GM19395 (cell line): Measurements from ENCODE around the gene TMEM61.
"Not testable (repeated sequence)": the region's sequence is repeated elsewhere in the genome, so short reads cannot be mapped to it uniquely, and the experiment has no call there.

Experiments used
- ATAC-seq: cut with Tn5 transposase; IDR thresholded peaks from one replicate; pipeline ENCODE4 v1.9.1; 2021; ENCODE audit warnings: mild to moderate bottlenecking, moderate library complexity; ENCODE audit not compliant: unreplicated experiment

TMEM61 gene

GRCh38 chr1:54959241-54959640 lies 21.2 kb upstream of the TMEM61 start:
- ATAC-seq: no peak

- ATAC-seq: no peak
Observed at GRCh38 chr1:54962612-54963395, 17.6 kb upstream of the TMEM61 start.

- ATAC-seq: not testable (repeated sequence)
Observed at GRCh38 chr1:54963829-54964228, 16.6 kb upstream of the TMEM61 start.

GRCh38 chr1:54965624-54966340 lies 14.6 kb upstream of the TMEM61 start:
- ATAC-seq: peak; percentile 89

GRCh38 chr1:54967372-54967771 lies 13.1 kb upstream of the TMEM61 start:
- no peak for ATAC-seq

GRCh38 chr1:54968551-54968950 lies 11.9 kb upstream of the TMEM61 start:
- ATAC-seq: no peak

GRCh38 chr1:54969879-54970278 lies 10.5 kb upstream of the TMEM61 start:
- no peak for ATAC-seq

GRCh38 chr1:54970901-54971300 lies 9.5 kb upstream of the TMEM61 start:
- no peak for ATAC-seq

GRCh38 chr1:54971317-54971791 lies 9.1 kb upstream of the TMEM61 start:
- peak; percentile 91 for ATAC-seq

- no peak for ATAC-seq
Observed at GRCh38 chr1:54972436-54972835, 8.0 kb upstream of the TMEM61 start.

GRCh38 chr1:54973205-54973921 lies 7.1 kb upstream of the TMEM61 start:
- ATAC-seq: no peak

- ATAC-seq: no peak
Observed at GRCh38 chr1:54975356-54976108, 4.9 kb upstream of the TMEM61 start.

- ATAC-seq: no peak
Observed at GRCh38 chr1:54976747-54977146, 3.7 kb upstream of the TMEM61 start.

GRCh38 chr1:54977533-54978297 lies 2.7 kb upstream of the TMEM61 start:
- ATAC-seq: no peak

GRCh38 chr1:54978528-54979326 lies 1.7 kb upstream of the TMEM61 start:
- ATAC-seq: no peak

GRCh38 chr1:54979327-54979891 lies 1.0 kb upstream of the TMEM61 start:
- ATAC-seq: no peak

- no peak for ATAC-seq
Observed at GRCh38 chr1:54980046-54980527, 341 bp upstream of the TMEM61 start.

- no peak for ATAC-seq
Observed at GRCh38 chr1:54981466-54981865, 1.0 kb downstream of the TMEM61 start.

- ATAC-seq: no peak
Observed at GRCh38 chr1:54982739-54983138, 2.3 kb downstream of the TMEM61 start.
